K562 (cell line): ENCODE results near the gene LSR. TPM values are rescaled to one million over a fixed set of nuclear protein-coding genes. Genes with fewer than 3 reads are reported as not detected.

ENCODE experiments used
- ADNP ChIP-seq: fragments of 200-800 bp; sonication (Bioruptor generic); IDR thresholded peaks from 2 replicates; pipeline ENCODE4 v1.6.1; 2016; ENCODE audit warnings: missing genetic modification characterization, missing compliant biosample characterization
- CGGBP1 ChIP-seq: fragments of 250-450 bp; sonication (Bioruptor Pico); IDR thresholded peaks from 2 replicates; pipeline ENCODE4 v1.9.0; 2021; ENCODE audit warnings: mild to moderate bottlenecking
- DIDO1 ChIP-seq: fragments of 450-650 bp; IDR thresholded peaks from 2 replicates; pipeline ENCODE4 v1.6.1; 2016; ENCODE audit warnings: low read depth, missing biosample characterization, missing genetic modification characterization
- FOS ChIP-seq: IDR thresholded peaks from 3 replicates; pipeline ENCODE4 v1.6.1; 2011; ENCODE audit not compliant: insufficient read length; ENCODE audit errors: extremely low read depth
- FOXA3 ChIP-seq, 2 experiments: fragments of 450-650 bp in 1 of 2; sonication (generic) in 1 of 2; formaldehyde crosslinking; IDR thresholded peaks in 1 of 2; conservative IDR thresholded peaks in 1 of 2; 2 replicates each; pipeline versions ENCODE4 v1.4.0 to v1.8.0; 2020 to 2022; ENCODE audit warnings: mild to moderate bottlenecking in 2 of 2, missing genetic modification reagents in 1 of 2
- HDAC8 ChIP-seq: fragments of 450-650 bp; IDR thresholded peaks from 2 replicates; pipeline ENCODE4 v1.6.1; 2016; ENCODE audit warnings: mild to moderate bottlenecking, missing genetic modification characterization, moderate library complexity, missing compliant biosample characterization
- ILF3 ChIP-seq: fragments of 450-650 bp; IDR thresholded peaks from 2 replicates; pipeline ENCODE4 v1.6.1; 2018; ENCODE audit warnings: antibody characterized with exemption, mild to moderate bottlenecking, moderate library complexity, borderline replicate concordance
- MAFK ChIP-seq: IDR thresholded peaks from 2 replicates; pipeline ENCODE4 v1.6.1; 2011; ENCODE audit warnings: low read length, improper control_type of control experiment
- PHTF2 ChIP-seq: fragments of 250-450 bp; sonication (Bioruptor Pico); IDR thresholded peaks from 2 replicates; pipeline ENCODE4 v1.5.0; 2021; ENCODE audit warnings: mild to moderate bottlenecking
- RBM17 ChIP-seq: fragments of 200-400 bp; formaldehyde crosslinking; IDR thresholded peaks from 2 replicates; pipeline ENCODE4 v1.6.1; 2017; ENCODE audit warnings: low read depth, mild to moderate bottlenecking, low read length, borderline replicate concordance
- RFX5 ChIP-seq: IDR thresholded peaks from 2 replicates; pipeline ENCODE4 v1.6.1; 2011; ENCODE audit warnings: low read depth, mild to moderate bottlenecking, improper control_type of control experiment, low read length
- SMARCA5 ChIP-seq: fragments of 450-650 bp; IDR thresholded peaks from 2 replicates; pipeline ENCODE4 v1.6.1; 2016
- TEAD1 ChIP-seq, 2 experiments: fragments of 450-650 bp in 1 of 2; sonication (generic) in 1 of 2; formaldehyde crosslinking; IDR thresholded peaks; 2 replicates each; pipeline versions ENCODE4 v1.4.0 to v1.8.0; 2020 to 2022; ENCODE audit warnings: mild to moderate bottlenecking in 2 of 2, missing genetic modification reagents in 1 of 2
- THRA ChIP-seq: fragments of 450-650 bp; IDR thresholded peaks from 2 replicates; pipeline ENCODE4 v1.6.1; 2017; ENCODE audit warnings: mild to moderate bottlenecking, moderate library complexity
- THRAP3 ChIP-seq: fragments of 450-650 bp; IDR thresholded peaks from 2 replicates; pipeline ENCODE4 v1.6.1; 2016; ENCODE audit warnings: mild to moderate bottlenecking, inconsistent platforms, borderline replicate concordance
- UBTF ChIP-seq, 2 experiments: IDR thresholded peaks; 2 replicates each; pipeline ENCODE4 v1.6.1; 2012; ENCODE audit warnings: improper control_type of control experiment in 2 of 2, low read depth in 2 of 2, low read length in 2 of 2, borderline replicate concordance in 1 of 2
- ZNF121 ChIP-seq: sonication (generic); formaldehyde crosslinking; conservative IDR thresholded peaks from 2 replicates; pipeline ENCODE4 v1.8.0; 2022; ENCODE audit warnings: missing genetic modification reagents
- ZNF263 ChIP-seq: sonication (generic); formaldehyde crosslinking; IDR thresholded peaks from 2 replicates; pipeline ENCODE4 v1.8.0; 2022; ENCODE audit warnings: mild to moderate bottlenecking, missing genetic modification reagents, borderline replicate concordance
- ZNF280B ChIP-seq: fragments of 250-450 bp; sonication (Bioruptor Pico); IDR thresholded peaks from 2 replicates; pipeline ENCODE4 v1.5.1; 2021; ENCODE audit warnings: mild to moderate bottlenecking
- ZNF3 ChIP-seq: fragments of 250-450 bp; sonication (Bioruptor Pico); IDR thresholded peaks from 2 replicates; pipeline ENCODE4 v1.5.0; 2021; ENCODE audit warnings: mild to moderate bottlenecking, moderate library complexity
- ZNF398 ChIP-seq: fragments of 250-450 bp; sonication (Bioruptor Pico); IDR thresholded peaks from 2 replicates; pipeline ENCODE4 v1.8.0; 2021; ENCODE audit warnings: moderate library complexity, mild to moderate bottlenecking, inconsistent platforms
- ZNF589 ChIP-seq: fragments of 200-800 bp; sonication (Bioruptor generic); IDR thresholded peaks from 2 replicates; pipeline ENCODE4 v1.6.1; 2016; ENCODE audit warnings: low read depth, missing genetic modification characterization, missing compliant biosample characterization
- polyA plus RNA-seq, 8 experiments: library from polyadenylated mRNA; depleted of rRNA in 4 of 8; stranded (reverse) in 5 of 8; unstranded in 3 of 8; fragments of >200 nt; fragmentation: Nextera tagmentation in 2 of 8; fragmentation: Illumina TruSeq in 1 of 8; extraction: Ambion mirVana in 2 of 8; extraction: Trizol in 1 of 8; gene quantifications; 2 replicates each; pipeline versions ENCODE4 v1.2.1 to v1.2.3, GENCODE V29; 2011 to 2014; ENCODE audit warnings: inconsistent platforms in 1 of 8, missing spikeins in 1 of 8
- total RNA-seq, 7 experiments: library from RNA; depleted of rRNA in 6 of 7; stranded (reverse); fragments of >200 nt in 6 of 7; fragmentation: Illumina TruSeq in 2 of 7; extraction: Trizol in 2 of 7; gene quantifications; 2 replicates each; pipeline versions ENCODE4 v1.2.1 to v1.2.3, GENCODE V29; 2011 to 2021; ENCODE audit warnings: low replicate concordance in 1 of 7

The LSR gene
- total and polyA plus RNA-seq, 9 of the 15 experiments (the other 6 are each of a cell fraction or from before 2014, with no cell fraction given) = 0.44 to 87.9 (median 28.0) TPM

GRCh38 chr19:35220315-35220921 lies 28.4 kb upstream of the LSR start (continued):
- TF ChIP-seq THRA = no peak
- peak; percentile 12; the same call in 1 of the 2 replicates for TF ChIP-seq ADNP (tag)
- no peak for TF ChIP-seq ZNF121 (CRISPR knock-in tag)
- no peak for TF ChIP-seq FOXA3 (CRISPR knock-in tag; conservative IDR thresholded peaks at IDR 0.05 in 1 of 2, IDR thresholded peaks at IDR 0.05 in 1 of 2)
- no peak for TF ChIP-seq DIDO1
- TF ChIP-seq ZNF3 (CRISPR knock-in tag) = no peak
- TF ChIP-seq HDAC8 = no peak; the same call in 1 of the 2 replicates
- no peak for TF ChIP-seq ZNF280B (CRISPR knock-in tag)
- TF ChIP-seq SMARCA5 = no peak
- TF ChIP-seq ZNF589 (CRISPR knock-in tag) = peak; percentile 84
- TF ChIP-seq ILF3 = no peak
- no peak; the same call in 1 of the 2 replicates for TF ChIP-seq MAFK
- no peak for TF ChIP-seq RBM17
- peak; percentile 90 to 94 for TF ChIP-seq TEAD1 (CRISPR knock-in tag; IDR thresholded peaks at IDR 0.05)
- TF ChIP-seq ZNF398 (CRISPR knock-in tag) = no peak
- peak; percentile 8 for TF ChIP-seq FOS
- TF ChIP-seq RFX5 = no peak
- TF ChIP-seq THRAP3 = no peak
- no peak for TF ChIP-seq PHTF2
- TF ChIP-seq CGGBP1 (CRISPR knock-in tag) = no peak
- TF ChIP-seq ZNF263 = no peak
- no peak for TF ChIP-seq UBTF (IDR thresholded peaks at IDR 0.05; ENCODE audit: borderline replicate concordance in 1 of 2, low read depth in 2 of 2, low read length in 2 of 2)
